CD4-positive, alpha-beta T cell treated with Interleukin-17A for 4 hours (primary cell): ENCODE data around the gene GDF2.

ENCODE experiments used
- DNase-seq: peaks from one replicate; pipeline ENCODE4 v3.0.0-alpha.2; 2020; ENCODE audit warnings: mixed read lengths

The GDF2 gene

DNA sequence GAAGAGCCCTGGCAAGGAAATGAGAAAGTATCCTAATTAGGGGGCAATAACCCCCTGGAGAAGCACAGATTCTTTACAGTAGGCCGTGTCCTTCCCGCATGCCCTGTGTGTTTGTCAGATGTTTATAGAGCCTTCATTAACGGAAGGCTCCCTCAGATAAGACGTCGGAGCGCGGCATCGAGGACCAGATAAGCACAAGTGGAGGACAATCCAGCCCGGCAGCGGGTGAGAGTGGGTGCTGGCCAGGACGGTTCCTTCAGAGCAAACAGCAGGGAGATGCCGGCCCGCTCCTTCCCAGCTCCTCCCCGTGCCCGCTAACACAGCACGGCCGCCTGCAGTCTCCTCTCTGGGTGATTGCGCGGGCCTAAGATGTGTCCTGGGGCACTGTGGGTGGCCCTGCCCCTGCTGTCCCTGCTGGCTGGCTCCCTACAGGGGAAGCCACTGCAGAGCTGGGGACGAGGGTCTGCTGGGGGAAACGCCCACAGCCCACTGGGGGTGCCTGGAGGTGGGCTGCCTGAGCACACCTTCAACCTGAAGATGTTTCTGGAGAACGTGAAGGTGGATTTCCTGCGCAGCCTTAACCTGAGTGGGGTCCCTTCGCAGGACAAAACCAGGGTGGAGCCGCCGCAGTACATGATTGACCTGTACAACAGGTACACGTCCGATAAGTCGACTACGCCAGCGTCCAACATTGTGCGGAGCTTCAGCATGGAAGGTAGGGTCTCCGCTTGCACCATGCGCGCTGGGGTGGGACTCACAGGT is at the start of gene GDF2:
GDF2 (plus strand) TSS at position 155 of the 762 bp plus-strand sequence; CDS start at position 370, 215 bp downstream.
- DNase-seq: no peak

- no peak for DNase-seq
Measured at GRCh38 chr10:47276071-47276470, 46.2 kb upstream of the GDF2 start.

DNA sequence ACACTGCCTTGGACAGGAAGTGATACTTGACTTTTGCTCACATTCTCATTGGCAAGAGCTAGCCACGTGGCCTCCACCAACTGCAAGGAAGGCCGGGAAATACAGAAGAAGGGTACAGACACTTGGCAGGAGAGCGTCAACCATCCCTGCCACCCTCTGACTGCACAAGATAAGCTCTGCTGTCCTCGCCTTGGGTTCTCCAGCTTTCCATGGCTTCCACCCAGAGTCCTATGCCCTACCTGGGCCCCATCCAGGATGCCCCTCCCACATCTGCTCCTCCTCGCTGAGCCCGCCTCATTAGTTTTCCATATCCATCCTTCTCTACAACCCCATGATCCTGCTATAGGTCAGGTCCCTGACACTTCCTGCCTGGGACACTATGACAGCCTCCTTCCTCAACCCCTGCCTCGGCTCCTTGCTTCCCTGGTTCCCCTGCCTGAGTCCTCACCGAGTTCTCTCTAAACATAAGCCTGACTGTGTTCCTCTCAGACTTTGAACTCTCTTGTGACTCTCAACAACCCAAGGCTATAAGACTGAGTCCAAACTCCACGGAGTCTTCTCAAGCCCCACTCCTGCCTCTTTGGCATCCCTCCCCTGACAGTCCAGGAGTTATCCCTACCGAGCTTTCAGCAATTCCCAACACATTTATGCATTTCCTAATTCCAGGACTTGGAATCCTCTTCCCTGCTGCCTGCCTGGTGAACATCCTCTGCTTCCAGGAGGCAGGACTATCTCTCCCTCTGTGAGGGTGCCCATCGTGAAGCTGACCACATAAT is 45.5 kb upstream of the GDF2 start:
- no peak for DNase-seq

- DNase-seq: peak; percentile 80
Measured at GRCh38 chr10:47277352-47278151, 44.7 kb upstream of the GDF2 start.

DNA sequence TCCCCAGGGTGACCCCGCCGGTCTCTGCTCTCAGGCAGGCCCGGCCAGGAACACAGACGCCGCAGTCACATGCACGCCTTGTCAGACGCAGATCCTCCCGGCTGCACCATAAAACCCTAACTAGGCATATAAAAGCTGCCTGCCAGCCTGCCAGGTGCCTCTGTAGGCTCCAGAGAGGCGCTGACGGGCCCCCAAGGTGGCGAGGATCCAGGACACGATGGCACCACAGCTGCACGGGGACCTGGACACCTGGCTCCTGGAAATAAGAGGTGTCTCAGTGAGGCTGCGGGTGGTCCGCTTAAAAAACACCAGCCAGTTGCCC is 44.1 kb upstream of the GDF2 start:
- no peak for DNase-seq

DNA sequence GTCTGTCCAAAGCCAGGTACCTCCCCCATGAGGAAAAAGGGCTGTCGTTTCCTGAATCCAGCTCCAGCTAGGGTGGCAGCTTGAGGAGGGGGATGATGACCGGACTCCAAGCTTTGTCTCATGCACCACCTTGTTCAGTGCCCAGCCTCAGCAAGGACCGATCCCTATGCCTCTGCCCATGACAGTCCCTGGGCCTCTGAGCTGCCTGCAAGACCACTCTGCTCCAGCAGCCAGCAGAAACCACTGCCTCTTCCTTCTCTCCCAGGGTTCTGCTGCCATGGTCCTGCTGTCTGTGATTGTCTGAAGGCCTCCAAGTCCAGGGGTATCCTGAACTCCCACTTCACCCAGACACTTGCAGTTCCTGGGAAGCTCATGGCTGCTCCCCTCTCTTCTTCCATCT is 43.5 kb upstream of the GDF2 start:
- DNase-seq: no peak

- no peak for DNase-seq
Measured at GRCh38 chr10:47279276-47279675, 43.0 kb upstream of the GDF2 start.

DNA sequence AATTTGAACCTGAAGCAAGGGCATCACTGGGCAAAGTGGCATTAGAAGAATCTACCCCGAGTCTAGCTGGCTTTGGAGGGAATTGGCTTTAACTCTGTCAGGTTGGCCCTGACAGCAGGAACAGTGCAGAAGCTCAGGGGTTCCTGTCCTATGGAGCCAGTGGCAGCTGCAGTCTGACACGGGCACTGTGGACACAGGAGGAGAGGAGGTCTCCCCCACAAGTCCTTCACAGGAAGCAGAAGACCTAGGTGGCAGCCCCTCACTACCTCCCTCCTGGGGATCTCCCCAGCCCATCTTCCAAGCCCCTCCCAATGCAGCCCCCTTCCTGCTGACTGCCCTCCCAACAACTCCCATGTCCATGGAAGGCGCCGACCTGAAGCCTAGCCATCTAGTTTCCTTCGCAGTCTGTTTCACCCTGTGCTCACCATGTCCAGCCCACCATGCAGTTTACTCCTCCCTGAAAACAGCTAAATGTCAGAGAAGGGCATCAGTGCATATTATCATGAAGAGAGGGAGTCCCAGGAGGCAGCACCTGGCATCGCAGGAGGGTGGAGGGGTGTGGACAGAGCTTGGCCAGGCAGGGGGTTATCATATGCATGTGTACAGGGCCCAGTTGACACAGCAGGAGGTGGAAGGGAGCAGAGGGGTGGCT is 40.1 kb upstream of the GDF2 start:
- no peak for DNase-seq

- DNase-seq: no peak
Measured at GRCh38 chr10:47282657-47283018, 39.6 kb upstream of the GDF2 start.

DNA sequence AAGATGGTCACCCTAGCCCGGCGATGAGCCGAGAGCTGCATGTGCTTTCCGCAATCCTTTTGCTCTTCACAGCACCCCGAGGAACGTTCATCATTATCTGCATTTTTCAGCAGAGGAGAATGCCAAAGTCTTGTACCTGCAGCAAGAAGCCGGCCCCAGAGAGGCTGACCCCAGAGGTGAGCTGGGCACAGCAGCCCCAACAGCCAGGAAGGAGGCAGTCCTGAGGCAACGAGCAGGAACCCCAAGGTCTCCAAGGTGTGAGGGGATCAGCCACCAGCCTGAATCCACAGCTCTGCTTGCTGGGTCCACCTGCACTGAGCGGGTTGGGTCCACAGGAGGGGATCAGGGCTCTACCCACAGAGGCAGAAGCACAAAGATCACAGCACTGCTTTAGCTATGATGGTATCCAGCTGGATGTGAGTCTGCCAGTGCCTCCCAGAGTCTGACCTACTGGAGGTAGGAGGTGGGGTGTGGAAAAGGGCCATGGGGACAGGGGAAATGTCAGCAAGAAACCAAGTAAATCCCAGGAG is 39.1 kb upstream of the GDF2 start:
- DNase-seq: no peak

DNA sequence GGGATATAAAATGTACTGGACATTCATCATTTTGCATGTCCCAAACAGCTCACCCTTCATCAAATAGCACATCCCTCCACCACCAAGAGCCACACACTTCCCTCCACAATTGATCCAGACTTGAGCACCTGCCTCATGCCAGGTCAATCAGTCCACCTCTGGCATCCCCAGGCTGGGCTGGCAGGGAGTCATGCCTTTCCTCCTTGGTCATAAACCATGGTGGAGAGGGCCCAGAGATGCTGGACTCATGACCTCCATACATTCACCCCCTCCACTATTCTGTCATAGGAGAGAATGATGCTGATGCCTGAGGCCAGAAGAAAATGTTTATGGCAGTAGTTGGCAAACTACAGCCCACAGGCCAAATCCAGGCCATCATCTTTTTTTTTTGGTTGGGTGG is 38.4 kb upstream of the GDF2 start:
- DNase-seq: no peak

DNA sequence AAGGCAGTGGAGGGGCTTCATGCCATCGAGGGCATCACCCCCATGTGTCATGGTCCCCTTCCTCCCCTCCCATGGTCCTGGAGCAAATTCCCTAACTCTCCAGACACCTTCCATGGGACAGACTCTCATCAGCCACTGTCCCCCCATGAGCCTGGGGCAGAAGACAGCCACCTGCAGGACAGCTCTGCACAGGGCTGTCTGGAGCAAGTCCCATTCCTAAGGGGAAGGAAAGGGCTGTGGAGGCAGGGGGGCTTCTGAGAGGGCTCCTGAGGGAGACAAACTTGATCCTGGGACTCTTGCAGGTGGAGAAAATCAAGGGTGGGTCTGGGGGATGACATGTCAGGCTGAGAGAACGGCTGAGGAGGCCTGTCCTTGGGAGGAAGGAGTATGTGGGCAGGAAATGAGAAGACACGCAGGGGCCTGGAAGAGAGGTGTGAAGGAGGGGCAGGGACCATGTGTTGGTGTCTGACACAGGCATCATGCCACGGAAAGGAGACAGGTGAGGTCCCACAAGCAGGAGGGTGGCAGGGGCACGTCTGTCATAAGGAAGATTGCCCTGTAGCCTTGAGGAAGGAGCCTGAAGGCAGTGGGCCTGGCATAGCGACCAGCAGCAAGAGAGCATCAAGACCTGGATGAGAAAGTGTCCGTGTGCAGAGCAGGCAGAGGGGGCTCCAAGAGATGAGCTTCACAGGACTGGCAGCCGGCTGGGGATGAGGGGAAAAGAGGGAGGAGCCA is 36.7 kb upstream of the GDF2 start:
- DNase-seq: peak; percentile 36

- DNase-seq: no peak
Measured at GRCh38 chr10:47286116-47286505, 36.1 kb upstream of the GDF2 start.

GRCh38 chr10:47286591-47287315 is 35.5 kb upstream of the GDF2 start:
- peak; percentile 51 for DNase-seq

DNA sequence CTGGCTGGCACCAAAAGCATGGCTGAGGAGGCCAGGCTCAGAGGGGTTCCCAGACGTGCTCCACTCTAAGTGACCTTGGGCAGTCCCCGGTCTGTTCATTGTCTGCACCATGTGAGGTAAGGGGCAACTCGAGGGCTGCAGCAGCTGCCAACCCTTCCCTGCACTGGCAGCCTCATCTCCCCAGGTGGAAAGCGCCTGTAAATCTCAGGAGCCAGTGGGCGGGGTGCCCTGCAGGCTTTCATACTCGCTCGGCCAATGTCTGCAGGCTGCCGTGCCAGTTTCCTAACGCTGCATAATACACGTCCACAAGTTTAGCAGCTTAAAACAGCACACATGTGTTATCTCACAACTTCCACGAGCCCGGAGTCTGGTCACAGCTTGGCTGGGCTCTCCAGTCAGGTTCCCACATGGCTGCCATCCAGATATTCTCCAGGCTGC is 34.9 kb upstream of the GDF2 start:
- DNase-seq: no peak

DNA sequence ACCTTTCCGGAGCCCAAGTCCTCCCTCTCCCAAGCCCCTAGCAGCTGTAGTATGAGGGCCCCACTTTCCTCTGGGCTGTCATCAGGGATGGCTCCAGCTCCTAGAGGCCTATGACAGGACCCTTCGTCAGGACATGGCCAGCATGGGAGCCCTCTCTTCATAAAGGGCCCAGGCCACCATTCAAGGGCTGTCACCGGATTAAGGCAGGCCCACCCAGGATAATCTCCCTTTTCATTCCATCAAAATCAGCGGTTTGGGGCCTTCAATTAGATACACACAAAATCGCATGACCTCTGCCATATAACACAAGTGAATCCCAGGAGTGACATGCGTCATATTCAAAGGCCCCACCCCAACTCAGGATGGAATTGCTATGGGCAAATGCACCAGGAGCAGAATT is 34.4 kb upstream of the GDF2 start:
- no peak for DNase-seq

GRCh38 chr10:47288236-47288635 is 34.0 kb upstream of the GDF2 start:
- DNase-seq: no peak

- no peak for DNase-seq
Measured at GRCh38 chr10:47288916-47289495, 33.2 kb upstream of the GDF2 start.

- no peak for DNase-seq
Measured at GRCh38 chr10:47289921-47290320, 32.3 kb upstream of the GDF2 start.

GRCh38 chr10:47290338-47290737 is 31.9 kb upstream of the GDF2 start:
- no peak for DNase-seq

DNA sequence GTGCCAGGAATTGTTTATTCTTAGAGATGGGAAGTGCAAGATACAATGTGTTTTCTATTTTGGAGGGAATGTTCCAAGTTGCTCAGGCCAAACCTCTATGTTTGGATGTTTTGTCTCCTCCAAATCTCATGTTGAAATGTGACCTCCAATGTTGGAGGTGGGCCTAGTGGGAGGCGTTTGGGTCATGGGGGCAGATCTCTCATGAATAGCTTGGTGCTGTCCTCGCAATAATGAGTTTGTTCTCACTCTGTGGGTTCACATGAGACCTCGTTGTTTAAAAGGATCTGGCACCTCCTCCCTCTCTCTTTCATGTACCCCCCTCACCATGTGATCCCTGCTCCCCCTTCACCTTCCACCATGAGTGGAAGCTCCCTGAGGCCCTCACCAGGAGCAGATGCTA is 30.6 kb upstream of the GDF2 start:
- no peak for DNase-seq
